Tibial artery (tissue), 4 donors: Measurements from ENCODE around the gene MAN2A1.

Experiments
- DNase-seq, 2 donors: peaks; one replicate each; pipeline ENCODE4 v3.0.0-alpha.2; 2019
- H3K27ac ChIP-seq, 2 donors: fragments of 200-600 bp; sonication (generic) in 1 of 2; 1 replicate in 1 of 2; 2 replicates in 1 of 2; pipeline ENCODE4 v1.5.1; 2018 to 2019; ENCODE audit warnings: mild to moderate bottlenecking in 1 of 2
- H3K27me3 ChIP-seq, 2 donors: fragments of 200-600 bp; sonication (generic) in 1 of 2; one replicate each; pipeline versions ENCODE4 v1.5.1 to v1.6.0; 2016 to 2019
- H3K36me3 ChIP-seq, 3 donors: fragments of 200-600 bp; sonication (generic) in 2 of 3; one replicate each; pipeline ENCODE4 v1.5.1; 2016 to 2019; ENCODE audit warnings: mild to moderate bottlenecking in 2 of 3
- H3K4me1 ChIP-seq, 4 donors: fragments of 200-600 bp; sonication (generic) in 2 of 4; 1 replicate in 3 of 4; 2 replicates in 1 of 4; pipeline ENCODE4 v1.5.1; 2016 to 2019
- H3K4me3 ChIP-seq, 2 donors: fragments of 200-600 bp; sonication (generic) in 1 of 2; 1 replicate in 1 of 2; 2 replicates in 1 of 2; pipeline ENCODE4 v1.5.1; 2018 to 2019; ENCODE audit warnings: mild to moderate bottlenecking in 2 of 2
- H3K9me3 ChIP-seq, 3 donors: fragments of 200-600 bp; sonication (generic) in 1 of 3; one replicate each; pipeline ENCODE4 v1.5.1; 2016 to 2019
- CTCF ChIP-seq, 2 experiments: fragments of 200-600 bp in 1 of 2; fragments of 450-650 bp in 1 of 2; IDR thresholded peaks; one replicate each; pipeline ENCODE4 v1.5.1; 2017 to 2019; ENCODE audit warnings: antibody characterized with exemption in 2 of 2, mild to moderate bottlenecking in 1 of 2, moderate library complexity in 1 of 2
- intact Hi-C: fragments of 100-400 bp; cut with DNase I; formaldehyde crosslinking; loops from one replicate; pipeline ENCODE4 v1.15.0; 2023; ENCODE audit warnings: low total_unique reads

MAN2A1 gene

GRCh38 chr5:109678447-109678846 is 11.3 kb upstream of the MAN2A1 start:
- Histone ChIP-seq H3K36me3 (no peaks in the 10 kb centered on the region), H3K27ac (no peak overlapping the region), H3K9me3 (no peaks in the 10 kb centered on the region), H3K4me1 (no peaks in the 10 kb centered on the region), H3K27me3 (no peaks in the 10 kb centered on the region), H3K4me3 (no peak overlapping the region)
- intact Hi-C loops = no loop called here
- TF ChIP-seq CTCF (IDR thresholded peaks at IDR 0.05) = no peak
- DNase-seq = no peak

GRCh38 chr5:109681763-109682162 is 8.0 kb upstream of the MAN2A1 start:
- Histone ChIP-seq H3K27ac (no peak overlapping the region), H3K9me3 (no peaks in the 10 kb centered on the region), H3K27me3 (no peaks in the 10 kb centered on the region), H3K4me3 (no peak overlapping the region), H3K4me1 (no peaks in the 10 kb centered on the region), H3K36me3 (no peaks in the 10 kb centered on the region)
- DNase-seq = no peak
- no peak for TF ChIP-seq CTCF (IDR thresholded peaks at IDR 0.05)
- intact Hi-C loops = no loop called here

- no peak for DNase-seq
- H3K27ac ChIP-seq = no peak overlapping the region
- H3K36me3 ChIP-seq = no peaks in the 10 kb centered on the region
- no peaks in the 10 kb centered on the region for H3K4me1 ChIP-seq
- H3K27me3 ChIP-seq = no peaks in the 10 kb centered on the region
- intact Hi-C loops = no loop called here
- TF ChIP-seq CTCF (IDR thresholded peaks at IDR 0.05) = no peak
- H3K4me3 ChIP-seq = no peak overlapping the region
- no peaks in the 10 kb centered on the region for H3K9me3 ChIP-seq
These were observed 7.3 kb upstream of the MAN2A1 start for GRCh38 chr5:109682383-109682782.

DNA sequence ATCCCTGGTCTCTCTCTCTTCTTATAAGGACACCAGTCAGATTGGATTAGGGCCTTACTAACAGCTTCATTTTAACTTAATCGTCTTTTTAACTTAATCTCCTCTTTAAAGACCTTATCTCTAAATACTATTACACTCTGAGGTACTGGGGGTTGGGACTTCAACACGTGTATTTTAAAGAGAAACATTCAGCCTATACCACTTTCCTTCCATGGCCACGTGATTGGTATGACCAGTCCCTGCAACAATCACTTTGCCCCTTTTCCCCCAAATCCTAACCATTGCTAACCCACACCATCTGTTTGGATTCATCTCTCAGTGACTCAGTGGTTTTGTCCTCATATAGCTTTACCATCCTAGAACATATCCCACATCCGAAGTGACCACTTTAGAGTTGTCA is 3.8 kb upstream of the MAN2A1 start:
- no peak for TF ChIP-seq CTCF (IDR thresholded peaks at IDR 0.05)

GRCh38 chr5:109688630-109688969 is 1.1 kb upstream of the MAN2A1 start:
- H3K27ac ChIP-seq = peak overlapping the region; percentile 96 to 98
- intact Hi-C loops = no loop called here
- no peaks in the 10 kb centered on the region for H3K36me3 ChIP-seq
- peaks cover 0 to 5% (median 0%) of the 10 kb centered on the region in 3 donors for H3K9me3 ChIP-seq
- peaks cover 0 to 23% (median 19%) of the 10 kb centered on the region in 4 donors for H3K4me1 ChIP-seq
- no peaks in the 10 kb centered on the region for H3K27me3 ChIP-seq
- no peak for TF ChIP-seq CTCF (IDR thresholded peaks at IDR 0.05)
- H3K4me3 ChIP-seq = peak overlapping the region; percentile 75 to 93
- DNase-seq = no peak

More for the DNA sequence above, 3.8 kb upstream of the MAN2A1 start:
- intact Hi-C loops = no loop called here
- no peak for DNase-seq
- Histone ChIP-seq H3K9me3 (peaks cover 0 to 5% (median 0%) of the 10 kb centered on the region in 3 donors), H3K27ac (no peak overlapping the region), H3K4me3 (no peak overlapping the region), H3K27me3 (no peaks in the 10 kb centered on the region), H3K36me3 (no peaks in the 10 kb centered on the region), H3K4me1 (no peaks in the 10 kb centered on the region)
